NCI-H226 (cell line): ENCODE measurements around the gene NLGN3.

Experiments
- DNase-seq: peaks from one replicate; pipeline ENCODE4 v3.0.0-alpha.2; 2015

Gene NLGN3

DNA sequence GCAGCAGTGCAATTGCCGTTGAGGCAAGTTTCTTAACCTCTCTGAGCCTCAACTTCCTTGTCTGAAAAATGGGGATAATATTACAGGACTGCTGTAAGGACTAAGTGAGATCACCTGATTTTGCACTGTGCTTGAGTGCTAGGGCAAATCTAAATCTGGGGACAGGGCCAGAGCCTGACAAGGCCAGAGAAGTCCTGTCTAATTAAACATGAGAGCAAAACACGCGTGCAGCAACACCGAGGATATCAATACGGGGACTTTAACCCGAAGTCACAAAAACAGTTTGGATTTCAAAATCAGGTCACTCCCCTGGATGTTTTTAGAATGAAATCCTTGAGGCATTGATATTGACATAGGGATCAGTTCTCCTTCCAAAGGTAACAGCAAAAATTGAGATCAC lies 72.7 kb downstream of the NLGN3 start:
- no peak for DNase-seq
